SHP77 treated with DMSO at 0.1 percent for 48 hours (cell line): ENCODE results near the gene P2RY11.

ENCODE experiments used
- DNase-seq: peaks from one replicate; lab custom pipeline; 2025; lab: John Stamatoyannopoulos, UW

Gene P2RY11

GRCh38 chr19:10113964-10114650 is 2.6 kb downstream of the P2RY11 start:
- no peak for DNase-seq

DNA sequence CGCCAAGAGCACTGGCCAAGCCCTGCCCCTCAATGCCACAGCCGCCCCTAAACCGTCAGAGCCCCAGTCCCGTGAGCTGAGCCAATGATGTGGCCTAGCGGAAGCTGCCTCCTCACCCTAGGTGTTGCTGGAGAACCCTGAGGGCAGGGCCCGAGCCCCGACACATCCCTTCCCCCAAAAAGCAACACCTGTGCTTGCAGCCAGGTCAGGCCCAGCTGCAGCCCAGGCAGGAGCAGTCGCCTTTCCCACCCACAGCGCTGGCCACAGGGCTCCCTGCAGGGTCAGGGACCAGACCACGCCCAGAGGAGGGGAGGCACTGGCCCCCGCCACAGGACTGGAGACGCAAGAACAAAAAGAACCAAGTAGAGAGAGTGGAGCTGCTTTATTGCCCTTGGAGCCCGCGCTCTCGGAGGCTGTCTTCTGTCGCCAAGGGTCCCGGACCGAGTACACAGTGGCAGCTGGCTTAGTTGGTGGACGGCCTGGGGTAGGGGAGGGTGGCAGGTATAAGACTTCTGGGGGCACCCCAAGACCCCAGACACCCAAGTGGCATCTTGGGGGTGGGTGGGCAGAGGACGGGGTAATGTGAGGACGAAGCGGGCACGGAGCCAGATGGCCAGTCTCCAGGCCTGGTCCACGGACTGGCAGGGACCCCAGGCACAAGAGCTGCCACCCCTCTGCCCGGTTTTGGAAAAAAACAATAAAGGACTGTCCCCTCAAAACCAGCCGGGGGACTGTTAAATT is 3.3 kb downstream of the P2RY11 start:
- DNase-seq, result no peak

GRCh38 chr19:10115392-10116084 is 4.0 kb downstream of the P2RY11 start:
- DNase-seq, result no peak

DNA sequence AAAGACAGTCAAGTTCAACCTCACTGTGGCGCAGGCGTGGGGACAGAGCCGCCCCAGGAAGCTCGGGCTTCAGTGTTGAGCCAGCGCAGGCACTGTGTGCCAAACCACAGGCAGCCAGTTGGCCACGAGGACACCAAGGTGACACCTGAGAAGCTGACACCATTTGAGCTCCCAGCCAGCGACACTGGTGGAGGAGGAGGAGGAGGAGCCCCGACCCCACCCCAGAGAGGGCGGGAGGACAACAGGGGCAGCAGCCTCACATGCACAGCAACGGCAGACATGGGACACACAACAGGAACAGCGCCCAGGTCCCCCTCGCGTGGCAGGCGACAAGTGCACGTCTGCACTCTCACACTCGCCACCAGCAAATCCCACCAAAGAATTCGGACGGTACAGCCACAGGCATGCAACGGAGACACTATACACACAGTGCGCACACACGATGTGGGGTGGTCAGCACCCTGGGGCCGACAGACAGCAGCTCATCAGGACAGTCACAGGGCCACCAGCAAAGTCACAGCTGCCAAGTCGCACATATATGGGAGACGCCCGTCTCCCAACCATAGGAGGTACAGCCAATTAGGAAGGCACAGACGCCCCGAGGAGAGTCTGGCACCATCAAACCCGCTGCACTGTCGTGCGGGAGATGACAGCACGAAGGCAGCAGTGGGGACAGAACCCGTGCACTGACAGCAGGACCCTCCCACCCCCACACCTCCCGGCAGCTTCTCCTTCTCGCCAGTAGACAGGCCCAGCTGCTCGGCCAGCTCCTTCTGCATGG is 4.8 kb downstream of the P2RY11 start:
- no peak for DNase-seq

GRCh38 chr19:10116866-10117616 is 5.5 kb downstream of the P2RY11 start:
- DNase-seq, result no peak

DNA sequence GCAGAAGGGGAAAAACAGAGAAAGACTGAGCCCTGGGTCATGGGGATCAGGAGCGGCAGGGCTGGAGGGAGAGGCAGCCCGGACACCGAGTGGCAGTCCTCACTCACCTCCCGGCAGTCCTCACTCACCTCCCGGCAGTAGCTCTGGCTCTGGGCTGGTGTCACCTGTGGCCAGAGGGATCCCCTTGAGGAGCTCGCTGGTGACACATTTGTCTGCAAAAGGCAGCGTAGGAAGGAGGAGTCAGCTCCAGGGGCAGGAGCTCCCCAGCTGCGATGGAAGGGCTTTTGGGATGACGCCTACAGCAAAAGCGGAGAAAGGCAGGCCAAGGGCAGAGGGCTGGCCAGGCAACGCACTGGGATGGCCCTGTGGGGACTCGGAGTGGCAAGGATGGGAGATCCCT is 7.5 kb downstream of the P2RY11 start:
- no peak for DNase-seq

DNA sequence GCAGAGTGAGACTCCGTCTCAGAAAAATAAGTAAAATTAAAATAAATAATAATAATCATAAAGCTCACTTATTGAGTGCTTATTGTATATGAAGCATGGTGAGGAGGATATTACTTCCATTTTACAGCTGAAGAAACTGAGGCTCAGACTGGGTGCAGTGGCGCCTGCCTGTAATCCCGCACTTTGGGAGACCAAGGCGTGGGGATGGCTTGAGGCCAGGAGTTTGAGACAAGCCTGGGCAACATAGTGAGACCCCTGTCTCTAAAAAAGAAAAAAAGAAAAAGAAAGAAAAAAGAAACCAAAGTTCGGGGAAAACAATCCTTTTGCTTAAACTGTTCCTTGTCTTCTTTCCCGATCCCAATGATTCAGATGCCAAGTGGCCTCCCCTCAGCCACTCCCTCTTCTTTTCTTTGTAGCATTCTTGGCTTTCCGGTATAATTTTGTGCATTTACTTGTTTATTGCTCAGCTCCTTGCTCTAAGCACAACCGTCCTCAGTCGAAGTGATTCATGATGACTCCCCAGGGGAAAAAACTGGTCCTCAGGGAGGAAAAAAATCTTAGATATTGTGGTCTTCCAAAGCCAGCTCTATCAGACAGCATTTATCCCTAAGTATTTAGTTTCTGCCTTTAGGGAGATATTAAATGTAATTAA is 9.2 kb downstream of the P2RY11 start:
- DNase-seq, result no peak

DNA sequence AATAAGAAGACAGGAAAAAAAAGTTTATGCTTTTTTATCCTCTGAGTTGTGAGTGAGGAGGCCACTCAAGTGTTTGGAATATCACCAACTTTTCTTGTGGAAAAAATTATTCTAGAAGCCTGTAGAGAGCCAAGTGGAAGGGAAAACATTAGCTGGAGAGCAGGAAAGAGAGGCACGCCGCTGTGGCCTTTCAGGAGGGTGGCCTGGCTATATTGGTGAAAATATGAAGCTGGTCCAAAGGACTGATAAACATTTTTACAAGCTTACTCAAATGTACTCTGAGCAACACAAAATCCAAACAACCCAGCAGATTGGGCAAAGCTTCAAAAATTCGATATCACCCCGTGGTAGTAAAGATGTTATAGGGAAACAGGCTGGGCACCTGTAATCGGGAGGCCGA is 10.6 kb downstream of the P2RY11 start:
- no peak for DNase-seq

- DNase-seq, result no peak
These were observed 12.9 kb downstream of the P2RY11 start for GRCh38 chr19:10124429-10124828.

DNA sequence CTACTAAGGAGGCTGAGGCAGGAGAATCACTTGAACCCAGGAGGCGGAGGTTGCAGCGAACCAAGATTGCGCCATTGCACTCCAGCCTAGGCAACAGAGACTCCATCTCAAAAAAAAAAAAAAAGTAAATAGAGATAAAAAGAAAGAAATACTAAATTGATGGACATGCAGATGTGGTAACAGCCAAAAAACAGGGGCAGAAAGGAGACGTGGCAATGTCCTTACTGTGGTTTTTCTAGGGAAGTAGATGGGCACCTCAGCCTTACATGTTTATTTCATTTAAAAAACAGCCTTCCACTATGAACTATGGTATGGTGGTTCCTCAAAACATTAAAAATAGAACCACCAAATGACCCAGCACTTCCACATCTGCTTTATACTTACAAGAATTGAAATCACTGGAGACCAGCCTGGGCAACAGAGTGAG is 14.7 kb downstream of the P2RY11 start:
- no peak for DNase-seq

DNA sequence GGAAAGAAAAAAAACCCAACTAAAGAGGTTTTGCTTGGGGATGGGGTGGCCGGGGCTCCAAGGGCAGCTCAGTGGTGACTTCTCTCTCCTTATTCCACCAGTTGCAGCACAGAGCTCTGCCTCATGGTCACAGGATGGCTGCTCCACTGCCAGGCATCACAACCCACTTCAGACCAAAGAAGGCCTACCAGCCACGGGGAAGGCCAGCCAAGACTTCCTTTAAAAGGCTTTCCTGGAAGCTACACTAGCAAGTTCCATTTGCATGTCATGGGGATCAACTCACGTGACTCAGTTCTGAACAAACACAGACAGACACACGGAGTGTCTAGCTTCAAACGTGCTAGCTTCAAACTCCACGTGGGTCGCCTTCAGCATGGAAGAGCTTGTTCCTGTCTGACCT is 21.4 kb downstream of the P2RY11 start:
- DNase-seq, result no peak

DNA sequence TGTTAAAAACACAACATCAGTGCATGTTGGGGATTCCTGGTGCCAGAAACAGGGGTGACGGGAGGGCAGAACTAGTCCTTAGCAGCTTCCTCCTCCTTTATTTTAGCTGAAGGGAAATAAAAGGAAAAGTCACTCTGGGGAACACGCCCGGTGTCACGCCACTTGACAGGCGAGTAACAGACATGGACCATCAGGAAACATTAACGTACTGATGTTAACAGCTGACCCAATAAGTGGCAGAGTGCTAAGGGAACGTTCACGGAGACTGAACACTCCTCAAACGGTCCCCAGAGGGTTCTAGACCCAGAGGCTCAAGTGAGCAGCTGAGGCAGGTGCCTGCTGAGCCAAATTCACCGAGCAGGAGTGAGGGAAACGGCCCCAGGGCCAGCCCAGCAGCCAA is 22.1 kb downstream of the P2RY11 start:
- no peak for DNase-seq

GRCh38 chr19:10134040-10134439 is 22.5 kb downstream of the P2RY11 start:
- no peak for DNase-seq

GRCh38 chr19:10135551-10136334 is 24.2 kb downstream of the P2RY11 start:
- DNase-seq, result no peak

DNA sequence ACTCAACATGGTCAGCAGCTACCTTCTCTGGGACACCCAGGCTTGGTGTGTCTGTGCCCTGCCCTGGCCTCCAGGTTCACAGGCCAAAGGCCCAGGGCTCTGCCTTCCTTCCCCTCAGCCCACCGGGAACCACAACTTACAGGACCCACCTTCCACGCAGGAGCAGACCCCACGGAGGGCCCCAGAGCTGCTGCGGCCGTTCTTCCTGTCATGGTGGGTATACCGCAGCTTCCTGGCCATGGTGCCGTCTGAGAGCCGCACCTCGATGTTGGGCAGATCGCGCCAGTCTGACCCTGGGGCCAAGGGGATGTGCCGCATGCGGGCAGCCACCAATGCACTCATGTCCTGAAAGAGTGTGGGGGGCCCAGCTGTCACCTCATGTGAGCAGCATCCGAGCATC is 25.4 kb downstream of the P2RY11 start:
- no peak for DNase-seq

DNA sequence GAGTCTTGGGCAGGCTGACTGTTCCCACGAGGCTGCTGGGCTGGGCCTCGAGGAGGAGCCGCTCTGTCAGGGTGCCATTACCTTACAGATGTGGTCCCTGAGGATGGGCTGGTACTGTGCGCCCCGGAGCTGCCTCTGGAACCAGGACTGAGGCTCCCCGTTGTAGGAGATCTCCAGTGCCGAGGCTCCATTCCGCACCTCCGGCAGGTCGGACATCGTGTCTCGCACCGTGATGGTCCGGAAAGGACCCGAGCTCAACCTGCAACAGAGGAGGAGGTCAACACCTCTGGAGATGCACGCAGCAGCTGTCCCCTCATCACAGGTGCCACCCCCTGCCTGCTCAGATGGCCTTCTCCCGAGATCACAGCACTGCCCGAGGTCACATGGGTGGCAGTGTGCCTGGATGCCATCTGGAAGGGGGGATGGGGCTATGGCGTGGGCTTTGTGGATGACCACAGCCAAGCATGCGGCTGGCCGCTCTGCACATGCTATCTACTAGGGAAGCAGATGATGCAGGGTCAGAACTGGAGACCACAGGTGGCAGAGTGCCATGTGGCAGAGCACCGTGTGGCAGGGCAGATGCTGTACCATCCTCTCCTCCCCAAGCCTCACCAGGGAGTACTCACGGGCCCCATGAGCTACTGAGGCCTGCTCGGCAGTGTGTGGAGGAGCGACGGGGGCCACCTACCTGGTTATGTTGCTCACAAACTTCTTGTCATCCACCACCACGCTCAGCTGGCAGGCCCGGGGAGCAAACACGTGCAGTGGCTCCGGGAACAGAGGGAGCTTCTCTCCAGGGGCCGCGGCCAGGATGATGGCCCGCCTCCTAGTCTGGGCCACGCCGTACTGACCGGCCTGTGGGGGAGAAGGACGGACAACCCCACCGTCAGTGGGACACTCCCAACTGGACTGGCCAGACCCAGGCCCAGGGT is 26.5 kb downstream of the P2RY11 start:
- DNase-seq, result no peak

- no peak for DNase-seq
These were observed 27.6 kb downstream of the P2RY11 start for GRCh38 chr19:10138879-10139795.

GRCh38 chr19:10139952-10140351 is 28.5 kb downstream of the P2RY11 start:
- DNase-seq, result no peak
